HEK293 (cell line): ENCODE measurements around the gene IGSF21.

Experiments used
- CTCF ChIP-seq: fragments of 450-650 bp; formaldehyde crosslinking; IDR thresholded peaks from 2 replicates; pipeline ENCODE4 v1.5.1; 2016; ENCODE audit warnings: missing biosample characterization, missing genetic modification characterization
- REPIN1 ChIP-seq: fragments of 450-650 bp; formaldehyde crosslinking; IDR thresholded peaks from 2 replicates; pipeline ENCODE4 v1.5.1; 2017; ENCODE audit warnings: missing biosample characterization, missing genetic modification characterization, low read depth
- ZNF140 ChIP-seq: fragments of 450-650 bp; formaldehyde crosslinking; IDR thresholded peaks from 2 replicates; pipeline ENCODE4 v1.5.1; 2016; ENCODE audit warnings: missing biosample characterization, missing genetic modification characterization
- ZNF274 ChIP-seq, 2 experiments: fragments of 200-500 bp in 1 of 2; fragments of 450-650 bp in 1 of 2; sonication (Bioruptor generic) in 1 of 2; formaldehyde crosslinking in 1 of 2; IDR thresholded peaks; 2 replicates each; pipeline versions ENCODE4 v1.5.1 to v1.6.1; 2014 to 2016; ENCODE audit warnings: borderline replicate concordance in 1 of 2, inconsistent platforms in 1 of 2, low read length in 1 of 2, missing biosample characterization in 1 of 2, missing genetic modification characterization in 1 of 2
- ZNF449 ChIP-seq: fragments of 450-650 bp; formaldehyde crosslinking; IDR thresholded peaks from 2 replicates; pipeline ENCODE4 v1.5.1; 2017; ENCODE audit warnings: missing biosample characterization, mild to moderate bottlenecking, missing genetic modification characterization, moderate library complexity
- ZNF768 ChIP-seq: fragments of 450-650 bp; formaldehyde crosslinking; IDR thresholded peaks from 2 replicates; pipeline ENCODE4 v1.5.1; 2018; ENCODE audit warnings: missing biosample characterization, mild to moderate bottlenecking, missing genetic modification characterization

GRCh38 chr1:18116777-18117176, 9.2 kb downstream of the IGSF21 start:
- TF ChIP-seq ZNF274 (IDR thresholded peaks at IDR 0.05; ENCODE audit: low read length): no peak
- TF ChIP-seq ZNF274 (tag by site-specific recombination; IDR thresholded peaks at IDR 0.05; ENCODE audit: borderline replicate concordance): no peak
- no peak for TF ChIP-seq ZNF140 (tag by site-specific recombination)
- TF ChIP-seq ZNF768 (tag by site-specific recombination): no peak
- no peak for TF ChIP-seq CTCF (tag by site-specific recombination)
- TF ChIP-seq ZNF449 (tag by site-specific recombination): no peak
- no peak for TF ChIP-seq REPIN1 (tag by site-specific recombination)
